ENCODE data around the gene PNLIP.

- TF ChIP-seq POLR2A (IDR thresholded peaks at IDR 0.05) (no peak), CTCF (IDR thresholded peaks at IDR 0.05) (no peak), POLR2AphosphoS5 (IDR thresholded peaks at IDR 0.05) (no peak)
Observed at GRCh38 chr10:116548301-116548700, 2.6 kb downstream of the PNLIP start.
